ENCODE data around the gene CD34.

Gene CD34

GRCh38 chr1:207850621-207851407 lies 60.1 kb downstream of the CD34 start:
- no peak for DNase-seq

DNA sequence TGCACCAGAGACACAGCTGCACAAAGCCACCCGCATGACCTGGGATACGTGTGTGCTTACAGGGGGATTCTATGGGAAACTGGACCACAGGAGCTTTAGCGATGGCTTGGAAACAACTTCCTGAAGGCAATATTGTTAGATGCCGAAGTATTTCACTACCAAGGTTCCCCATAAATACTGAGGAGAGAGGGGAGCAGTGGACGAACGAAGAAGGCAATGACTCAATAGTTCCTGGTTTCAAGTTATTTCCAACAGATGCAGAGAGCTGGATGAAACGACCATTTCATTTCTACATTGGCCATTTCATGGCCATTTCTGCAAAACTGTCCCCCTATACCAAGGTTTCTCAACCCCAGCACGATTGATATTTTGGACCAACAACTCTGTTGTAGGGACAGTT lies 61.3 kb downstream of the CD34 start:
- no peak for DNase-seq

GRCh38 chr1:207849016-207849415 lies 61.9 kb downstream of the CD34 start:
- DNase-seq, result no peak

GRCh38 chr1:207848234-207848633 lies 62.7 kb downstream of the CD34 start:
- peak; percentile 75 for DNase-seq

DNA sequence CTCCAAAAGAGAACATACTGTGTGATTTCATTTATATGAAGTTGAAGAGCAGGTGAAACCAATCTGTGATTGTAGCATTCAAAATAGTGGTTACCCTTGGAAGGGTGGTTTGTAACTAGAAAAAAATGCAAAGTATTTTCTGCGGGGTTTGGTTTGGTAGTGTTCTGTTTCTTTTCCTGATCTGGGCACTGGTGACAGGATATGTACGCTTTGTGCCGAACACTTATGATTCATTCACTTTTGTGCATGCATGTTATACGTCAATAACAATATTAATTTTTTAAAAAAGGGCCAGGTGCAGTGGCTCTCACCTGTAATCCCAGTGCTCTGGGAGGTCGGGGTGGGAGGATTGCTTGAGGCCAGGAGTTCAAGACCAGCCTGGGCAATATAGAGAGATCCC lies 63.8 kb downstream of the CD34 start:
- DNase-seq, result no peak

- DNase-seq, result no peak
These were observed 65.8 kb downstream of the CD34 start for GRCh38 chr1:207845109-207845508.

GRCh38 chr1:207844371-207844770 lies 66.6 kb downstream of the CD34 start:
- DNase-seq, result no peak

GRCh38 chr1:207842506-207842905 lies 68.4 kb downstream of the CD34 start:
- DNase-seq, result no peak

DNA sequence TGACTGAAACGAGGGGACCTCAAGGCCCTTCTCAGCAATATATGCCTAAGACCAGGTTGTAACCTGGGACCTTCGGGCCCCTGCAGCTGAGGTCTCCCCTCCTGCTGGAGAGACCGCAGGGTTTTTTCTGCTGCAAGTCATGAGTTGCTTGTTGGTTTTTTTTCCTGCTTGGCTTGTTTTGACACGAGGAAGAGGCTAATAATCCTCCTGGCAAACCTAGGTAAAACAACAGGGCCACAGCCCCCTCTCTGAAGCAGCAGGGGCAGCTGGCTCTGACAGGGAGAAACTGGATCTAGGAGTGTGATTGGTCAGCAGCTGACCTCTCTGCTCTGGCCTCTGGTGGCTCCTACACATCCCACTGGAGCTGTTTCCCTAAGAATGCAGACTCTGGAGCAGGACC lies 69.0 kb downstream of the CD34 start:
- no peak for DNase-seq

GRCh38 chr1:207841293-207841692 lies 69.6 kb downstream of the CD34 start:
- DNase-seq, result no peak

- no peak for DNase-seq
These were observed 70.5 kb downstream of the CD34 start for GRCh38 chr1:207840380-207840779.

- DNase-seq, result no peak
These were observed 71.9 kb downstream of the CD34 start for GRCh38 chr1:207839083-207839413.

- DNase-seq, result no peak
These were observed 72.5 kb downstream of the CD34 start for GRCh38 chr1:207838156-207839082.

GRCh38 chr1:207837673-207838072 lies 73.3 kb downstream of the CD34 start:
- DNase-seq, result no peak

DNA sequence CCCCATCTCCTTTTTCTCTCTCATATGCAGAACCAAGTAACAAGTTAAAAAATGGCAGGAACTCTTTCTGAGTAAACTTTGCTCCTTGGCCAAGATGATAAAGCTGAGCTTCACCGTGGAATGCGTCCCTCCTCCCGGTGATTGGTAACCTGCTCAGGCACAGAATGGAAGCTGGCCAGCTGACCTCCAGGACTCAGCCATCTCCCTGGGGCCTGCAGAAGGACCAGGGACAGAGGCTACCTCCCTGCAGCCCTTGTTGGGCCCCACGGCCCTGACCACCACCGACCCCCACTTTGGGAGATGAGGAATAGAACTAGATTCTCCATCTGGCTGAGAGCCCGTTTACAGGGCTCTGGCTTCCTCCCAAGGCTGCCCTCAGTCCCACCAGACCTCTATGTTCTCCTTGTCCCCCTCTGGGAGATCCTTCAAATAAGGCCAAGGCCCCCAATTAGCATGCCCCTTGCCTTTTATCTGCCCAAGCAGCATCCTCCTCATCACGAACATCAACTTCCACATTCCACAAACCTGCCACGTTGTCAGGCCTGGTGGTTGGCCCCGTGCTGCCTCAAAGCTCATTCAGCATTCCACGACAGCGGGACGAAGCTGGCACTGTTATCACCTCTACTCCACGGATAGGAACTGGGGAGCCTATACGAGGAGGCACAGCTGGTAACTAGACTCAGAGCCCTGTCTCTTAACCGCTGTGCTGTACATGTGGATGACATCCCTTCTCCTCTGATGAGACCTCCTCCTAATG lies 74.2 kb downstream of the CD34 start:
- DNase-seq, result no peak

GRCh38 chr1:207835958-207836357 lies 75.0 kb downstream of the CD34 start:
- DNase-seq, result no peak

DNA sequence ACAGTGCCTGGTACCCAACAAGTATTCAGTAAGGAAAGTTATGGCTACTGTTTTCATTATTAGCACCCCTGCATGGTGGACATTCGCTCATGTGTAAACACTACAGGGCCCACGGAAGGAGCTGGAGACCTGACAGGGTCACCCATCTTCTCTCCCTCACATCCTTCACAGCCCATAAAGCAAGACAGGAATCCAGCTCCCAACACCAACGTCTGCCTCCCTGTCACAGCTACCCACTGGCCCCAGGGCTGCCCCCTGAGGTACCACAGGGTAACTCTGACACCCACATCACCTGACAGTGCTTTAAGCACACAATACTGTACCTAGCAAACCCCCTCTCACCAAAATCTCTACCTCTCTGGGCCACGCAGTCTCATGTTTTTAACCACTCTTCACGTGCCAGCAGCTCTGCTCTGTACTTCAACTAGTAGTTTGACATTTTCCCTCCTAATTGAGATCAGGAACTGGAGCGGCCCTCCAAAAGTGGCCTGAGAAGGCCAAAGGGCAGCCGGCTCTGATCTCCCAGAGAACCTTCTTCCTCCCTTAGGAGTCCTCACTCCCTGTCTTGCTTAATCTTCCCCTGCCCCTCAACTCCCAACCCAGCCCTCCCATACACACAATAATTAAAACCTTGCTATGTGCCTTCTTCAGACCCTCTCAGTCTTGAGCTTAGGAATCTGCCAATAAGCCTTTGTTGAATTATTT lies 76.8 kb downstream of the CD34 start:
- no peak for DNase-seq

DNA sequence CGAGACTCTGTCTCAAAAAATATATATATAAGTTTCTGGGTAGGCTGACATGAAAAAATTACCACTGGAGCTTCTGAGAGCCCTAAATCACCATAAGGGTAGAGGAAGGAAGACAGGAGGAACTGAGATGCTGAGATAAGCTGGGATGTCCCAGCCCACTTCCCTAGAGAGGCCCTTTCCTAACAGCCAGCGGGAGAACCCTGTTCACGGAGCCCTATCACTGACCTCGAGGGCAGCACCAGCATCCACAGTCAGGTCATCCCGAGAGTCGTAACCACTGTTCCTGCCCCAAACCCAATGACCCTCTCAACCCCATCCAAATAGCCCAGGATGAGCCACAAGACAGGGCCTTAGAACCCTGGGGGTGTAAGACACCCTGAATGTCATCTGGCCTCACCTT lies 77.5 kb downstream of the CD34 start:
- no peak for DNase-seq

- no peak for DNase-seq
These were observed 78.1 kb downstream of the CD34 start for GRCh38 chr1:207832796-207833195.

DNA sequence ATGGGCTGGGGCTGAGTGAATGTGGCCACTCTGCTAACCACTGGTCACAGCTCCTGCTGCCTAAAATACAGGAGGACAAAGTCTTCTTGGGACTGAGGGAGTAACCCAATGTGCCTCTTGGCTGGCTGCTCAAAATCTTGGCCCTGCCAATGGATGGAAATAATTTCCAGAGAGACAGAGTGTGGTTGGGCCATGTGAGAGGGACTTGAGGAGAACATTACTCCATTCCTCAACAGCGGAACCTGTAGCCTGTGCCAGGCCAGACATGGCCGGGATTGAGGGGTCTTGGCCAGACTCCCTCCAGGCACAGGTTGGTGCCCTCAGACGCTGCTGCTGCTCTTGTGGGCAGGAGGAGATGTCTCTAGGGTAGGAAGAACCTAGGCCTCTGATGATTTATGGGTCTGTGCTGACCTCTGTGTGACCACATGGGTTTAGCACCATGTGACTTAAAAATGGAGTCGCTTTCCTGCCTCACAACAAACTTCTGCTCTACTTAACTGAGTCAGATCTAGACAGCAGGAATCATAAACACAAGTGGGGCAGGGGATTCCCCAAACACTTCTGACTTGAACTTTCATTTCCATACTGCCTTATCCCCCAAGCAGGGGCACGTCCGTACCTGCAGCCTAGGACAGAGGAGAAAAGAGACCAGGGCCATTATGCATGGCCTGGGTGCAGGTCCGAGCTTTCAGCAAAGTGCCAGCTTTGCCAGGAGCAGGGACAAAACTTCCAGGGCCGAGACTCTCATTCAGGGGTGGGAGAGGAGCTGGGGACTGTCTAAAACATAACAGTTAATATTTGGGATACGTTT lies 79.2 kb downstream of the CD34 start:
- DNase-seq, result peak; percentile 32
